GM23248 (cell line): ENCODE data around the gene TMEM91. TPM values are rescaled to one million over a fixed set of nuclear protein-coding genes. Genes with fewer than 3 reads are reported as not detected.

Experiments used
- DNase-seq: peaks from one replicate; pipeline ENCODE4 v3.0.0-alpha.2; 2015
- H2AFZ ChIP-seq: fragments of 200-600 bp; sonication (generic); 2 replicates; pipeline ENCODE4 v1.6.1; 2016; ENCODE audit warnings: antibody characterized with exemption
- H3F3A ChIP-seq: fragments of 200-600 bp; sonication (generic); 2 replicates; pipeline ENCODE4 v1.6.1; 2016; ENCODE audit warnings: mild to moderate bottlenecking, antibody characterized with exemption, mixed run types; ENCODE audit not compliant: insufficient read depth
- H3K27ac ChIP-seq: fragments of 200-600 bp; sonication (generic); 2 replicates; pipeline ENCODE4 v1.5.1; 2016; ENCODE audit warnings: mild to moderate bottlenecking
- H3K27me3 ChIP-seq: fragments of 200-600 bp; sonication (generic); replicated peaks from 2 replicates; pipeline ENCODE4 v1.6.1; 2016; ENCODE audit warnings: mild to moderate bottlenecking; ENCODE audit not compliant: insufficient read depth
- H3K36me3 ChIP-seq: fragments of 200-600 bp; sonication (generic); 2 replicates; pipeline ENCODE4 v1.6.1; 2016; ENCODE audit warnings: low read depth, mild to moderate bottlenecking
- H3K4me1 ChIP-seq: fragments of 200-600 bp; sonication (generic); 2 replicates; pipeline ENCODE4 v1.6.1; 2016; ENCODE audit warnings: mild to moderate bottlenecking; ENCODE audit not compliant: insufficient read depth
- H3K4me2 ChIP-seq: fragments of 200-600 bp; sonication (generic); one replicate; pipeline ENCODE4 v1.6.1; 2016; ENCODE audit warnings: mild to moderate bottlenecking; ENCODE audit not compliant: unreplicated experiment
- H3K4me3 ChIP-seq: fragments of 200-600 bp; sonication (generic); 2 replicates; pipeline ENCODE4 v1.5.1; 2016; ENCODE audit warnings: mild to moderate bottlenecking
- H3K79me2 ChIP-seq: fragments of 200-600 bp; sonication (generic); 2 replicates; pipeline ENCODE4 v1.6.1; 2016; ENCODE audit warnings: mild to moderate bottlenecking; ENCODE audit not compliant: insufficient read depth
- H3K9ac ChIP-seq: fragments of 200-600 bp; sonication (generic); 2 replicates; pipeline ENCODE4 v1.6.1; 2016; ENCODE audit warnings: mild to moderate bottlenecking
- H3K9me2 ChIP-seq: fragments of 200-600 bp; sonication (generic); 2 replicates; pipeline ENCODE4 v1.6.1; 2016; ENCODE audit warnings: mixed run types, mild to moderate bottlenecking, moderate library complexity; ENCODE audit not compliant: insufficient read depth
- H3K9me3 ChIP-seq: fragments of 200-600 bp; sonication (generic); one replicate; pipeline ENCODE4 v1.6.1; 2017; ENCODE audit warnings: low read depth
- H4K20me1 ChIP-seq: fragments of 200-600 bp; sonication (generic); 2 replicates; pipeline ENCODE4 v1.6.0; 2016; ENCODE audit not compliant: insufficient read depth
- EZH2 ChIP-seq: fragments of 200-600 bp; sonication (generic); IDR thresholded peaks from 2 replicates; pipeline ENCODE4 v1.6.1; 2018; ENCODE audit warnings: antibody characterized with exemption, mild to moderate bottlenecking; ENCODE audit not compliant: insufficient read depth, poor library complexity, severe bottlenecking
- EZH2phosphoT487 ChIP-seq: fragments of 200-600 bp; sonication (generic); IDR thresholded peaks from 2 replicates; pipeline ENCODE4 v1.6.1; 2018; ENCODE audit warnings: antibody characterized with exemption, moderate library complexity, mild to moderate bottlenecking, low read depth; ENCODE audit not compliant: insufficient read depth
- WGBS, 2 experiments: methylation state at CpG; one replicate each; pipeline ENCODE4 v1.1.6; 2015 to 2017; ENCODE audit warnings: low lambda C conversion rate in 2 of 2, low coverage in 1 of 2; ENCODE audit errors: missing lambda C conversion rate in 2 of 2; 5-methylcytosine and 5-hydroxymethylcytosine counted together
- in situ Hi-C: fragments of 300-500 bp; cut with MboI; formaldehyde crosslinking; loops from 2 replicates; pipeline ENCODE4 v1.15.0; 2020
- polyA plus RNA-seq: library from polyadenylated mRNA; unstranded; fragments of >200 nt; fragmentation: Nextera tagmentation; extraction: Ambion mirVana; gene quantifications from 2 replicates; pipeline ENCODE4 v1.2.1, GENCODE V29; 2016
- total RNA-seq: library from RNA; depleted of rRNA; stranded (reverse); fragments of >200 nt; shearing (Covaris generic); gene quantifications from 2 replicates; pipeline ENCODE4 v1.2.3, GENCODE V29; 2014

Gene TMEM91
- total and polyA plus RNA-seq, 2 experiments from 2014 or later, result 5.3 to 6.6 TPM

DNA sequence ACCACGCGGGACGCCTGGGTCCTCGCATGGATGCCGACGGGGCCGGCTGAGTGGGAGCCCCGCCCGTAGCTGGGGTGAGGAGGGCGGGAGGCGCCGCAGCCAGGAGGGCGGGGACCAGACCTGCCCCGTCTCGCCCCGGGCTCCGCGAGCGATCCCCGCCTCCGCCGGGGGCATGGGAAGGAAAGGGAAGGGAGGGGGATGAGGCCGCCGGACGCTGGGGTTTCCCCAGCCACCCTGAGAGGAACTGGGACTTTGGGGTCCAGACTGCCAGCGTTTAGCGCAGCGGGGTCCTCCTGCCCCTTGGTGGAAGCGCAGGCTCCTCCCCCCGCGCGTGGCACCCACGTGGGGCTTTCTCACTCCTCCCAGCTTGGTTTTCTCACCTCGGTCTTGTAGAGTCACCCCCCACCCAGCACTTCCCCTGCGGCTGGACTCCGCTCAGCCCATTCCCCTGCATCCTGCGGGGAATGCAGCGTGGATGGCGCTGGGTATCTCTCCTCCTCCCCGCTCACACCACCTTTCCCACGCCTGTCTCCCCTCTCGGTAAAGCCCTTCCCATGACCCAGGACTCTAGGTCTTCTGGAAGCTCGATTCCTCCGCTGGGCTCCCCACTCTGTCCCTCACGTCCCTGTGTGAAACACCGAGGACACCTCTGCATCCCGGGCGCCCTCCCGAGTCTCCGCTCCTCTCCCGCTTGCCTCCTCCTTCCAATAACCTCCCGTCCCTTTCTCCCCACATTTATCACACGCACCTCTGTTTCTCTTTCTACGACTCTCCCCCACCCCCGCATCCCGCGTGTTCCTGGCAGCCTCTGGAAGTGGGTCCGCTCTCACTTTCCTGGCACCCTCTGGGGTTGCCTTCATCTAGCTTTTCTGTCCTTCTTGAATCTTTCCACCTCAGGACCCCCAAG is 24.7 kb upstream of the TMEM91 start:
- Histone ChIP-seq H2AFZ (peak overlapping the region; percentile 39), H3K79me2 (peaks cover 67% of the 10 kb centered on the region), H3K4me2 (peak overlapping the region; percentile 76), H3K4me3 (peak overlapping the region; percentile 95), H3K9ac (peak overlapping the region; percentile 87), H3K9me3 (no peaks in the 10 kb centered on the region), H3K27me3 (no peaks in the 10 kb centered on the region), H3K4me1 (peaks cover 8% of the 10 kb centered on the region; the same call in 1 of the 2 replicates), H3K36me3 (peaks cover 11% of the 10 kb centered on the region), H3K27ac (peak overlapping the region; percentile 66), H3K9me2 (no peaks in the 10 kb centered on the region), H4K20me1 (no peaks in the 10 kb centered on the region), H3F3A (no peaks in the 10 kb centered on the region)
- in situ Hi-C loops, result no loop called here
- no peak for TF ChIP-seq EZH2
- TF ChIP-seq EZH2phosphoT487, result no peak
- WGBS, 2 experiments, result 1 to 2% methylated on average over 43 to 57 of the region's 58 CpGs
- peak; percentile 84 for DNase-seq

DNA sequence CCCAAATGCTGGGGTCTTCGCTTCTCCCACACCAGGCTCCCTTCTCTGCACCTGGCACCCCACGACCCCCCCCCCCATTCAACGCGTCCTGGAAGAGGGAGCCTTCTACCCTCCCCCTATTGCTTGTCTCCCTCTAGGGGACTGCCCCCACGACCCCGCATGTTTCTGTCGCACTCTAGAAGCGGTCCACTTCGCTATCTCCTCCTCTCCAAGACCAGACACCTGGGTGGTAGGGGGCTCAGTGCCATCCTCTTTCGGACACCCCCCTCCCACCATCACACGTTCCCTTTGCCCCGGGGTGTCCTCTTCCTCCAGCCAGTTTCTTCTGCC is 24.1 kb upstream of the TMEM91 start:
- H3K36me3 ChIP-seq, result peaks cover 6% of the 10 kb centered on the region
- no peaks in the 10 kb centered on the region for H3K9me2 ChIP-seq
- peak overlapping the region; percentile 87 for H3K9ac ChIP-seq
- peak overlapping the region; percentile 66 for H3K27ac ChIP-seq
- in situ Hi-C loops, result no loop called here
- H3K9me3 ChIP-seq, result no peaks in the 10 kb centered on the region
- no peaks in the 10 kb centered on the region for H4K20me1 ChIP-seq
- peak overlapping the region; percentile 95 for H3K4me3 ChIP-seq
- peak overlapping the region; percentile 4; the same call in 1 of the 2 replicates for H2AFZ ChIP-seq
- H3K4me2 ChIP-seq, result peak overlapping the region; percentile 76
- TF ChIP-seq EZH2, result no peak
- TF ChIP-seq EZH2phosphoT487, result no peak
- DNase-seq, result no peak
- H3K27me3 ChIP-seq, result no peaks in the 10 kb centered on the region
- peaks cover 60% of the 10 kb centered on the region for H3K79me2 ChIP-seq
- peaks cover 8% of the 10 kb centered on the region; the same call in 1 of the 2 replicates for H3K4me1 ChIP-seq
- 0 to 1% methylated on average over 10 to 12 of the region's 12 CpGs for WGBS, 2 experiments
- no peaks in the 10 kb centered on the region for H3F3A ChIP-seq

DNA sequence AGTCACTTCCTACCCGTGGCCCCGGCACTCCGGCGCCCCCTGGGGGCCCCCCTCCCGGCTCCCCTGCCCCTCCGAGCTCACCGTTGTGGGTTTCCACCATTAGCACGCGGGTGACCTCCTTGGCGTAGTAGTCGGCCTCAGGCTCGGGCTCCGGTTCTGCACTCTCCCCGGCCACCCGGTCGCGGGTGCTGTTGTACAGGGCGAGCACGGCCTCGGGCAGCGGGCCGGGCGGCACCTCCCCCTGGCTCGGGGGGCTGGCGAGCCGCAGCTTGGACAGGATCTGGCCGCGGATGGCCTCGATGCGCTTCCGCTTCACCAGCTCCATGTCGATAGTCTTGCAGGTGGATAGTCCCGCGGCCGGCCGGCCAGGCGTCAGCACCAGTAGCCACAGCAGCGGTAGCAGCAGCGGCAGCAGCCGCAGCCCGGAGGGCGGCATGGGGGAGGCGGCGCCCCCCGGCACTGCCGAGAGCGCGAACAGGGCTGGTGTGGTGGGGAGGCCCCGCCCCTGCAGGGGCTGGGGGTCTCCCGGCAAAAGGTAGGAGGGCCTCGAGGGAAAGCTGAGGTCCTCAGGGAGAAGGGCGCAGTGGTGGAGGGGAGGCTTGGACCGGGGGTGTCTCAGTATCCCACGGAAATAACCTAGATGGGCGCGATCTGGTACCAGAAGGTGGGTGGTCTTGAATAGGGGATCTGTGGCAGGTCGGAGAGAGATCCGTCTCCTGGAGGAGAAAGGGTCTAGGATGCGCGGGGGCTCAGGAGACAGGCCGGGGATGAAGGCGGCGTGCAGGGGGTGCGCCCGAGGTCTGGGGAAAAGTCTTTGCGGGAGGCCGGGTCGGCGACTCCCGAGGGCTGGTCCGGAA is 23.5 kb upstream of the TMEM91 start:
- no peaks in the 10 kb centered on the region for H3K9me3 ChIP-seq
- no peaks in the 10 kb centered on the region for H3K27me3 ChIP-seq
- no peaks in the 10 kb centered on the region for H3F3A ChIP-seq
- H3K9ac ChIP-seq, result peak overlapping the region; percentile 87
- no peaks in the 10 kb centered on the region for H3K9me2 ChIP-seq
- H3K27ac ChIP-seq, result peak overlapping the region; percentile 66
- peak; percentile 70 for DNase-seq
- peak overlapping the region; percentile 4; the same call in 1 of the 2 replicates for H2AFZ ChIP-seq
- in situ Hi-C loops, result no loop called here
- H3K36me3 ChIP-seq, result peaks cover 3% of the 10 kb centered on the region
- TF ChIP-seq EZH2 (no peak), EZH2phosphoT487 (no peak)
- peak overlapping the region; percentile 76 for H3K4me2 ChIP-seq
- peaks cover 8% of the 10 kb centered on the region; the same call in 1 of the 2 replicates for H3K4me1 ChIP-seq
- H3K4me3 ChIP-seq, result peak overlapping the region; percentile 95
- H4K20me1 ChIP-seq, result no peaks in the 10 kb centered on the region
- 1% methylated on average over 61 to 71 of the region's 71 CpGs for WGBS, 2 experiments
- peaks cover 54% of the 10 kb centered on the region for H3K79me2 ChIP-seq

DNA sequence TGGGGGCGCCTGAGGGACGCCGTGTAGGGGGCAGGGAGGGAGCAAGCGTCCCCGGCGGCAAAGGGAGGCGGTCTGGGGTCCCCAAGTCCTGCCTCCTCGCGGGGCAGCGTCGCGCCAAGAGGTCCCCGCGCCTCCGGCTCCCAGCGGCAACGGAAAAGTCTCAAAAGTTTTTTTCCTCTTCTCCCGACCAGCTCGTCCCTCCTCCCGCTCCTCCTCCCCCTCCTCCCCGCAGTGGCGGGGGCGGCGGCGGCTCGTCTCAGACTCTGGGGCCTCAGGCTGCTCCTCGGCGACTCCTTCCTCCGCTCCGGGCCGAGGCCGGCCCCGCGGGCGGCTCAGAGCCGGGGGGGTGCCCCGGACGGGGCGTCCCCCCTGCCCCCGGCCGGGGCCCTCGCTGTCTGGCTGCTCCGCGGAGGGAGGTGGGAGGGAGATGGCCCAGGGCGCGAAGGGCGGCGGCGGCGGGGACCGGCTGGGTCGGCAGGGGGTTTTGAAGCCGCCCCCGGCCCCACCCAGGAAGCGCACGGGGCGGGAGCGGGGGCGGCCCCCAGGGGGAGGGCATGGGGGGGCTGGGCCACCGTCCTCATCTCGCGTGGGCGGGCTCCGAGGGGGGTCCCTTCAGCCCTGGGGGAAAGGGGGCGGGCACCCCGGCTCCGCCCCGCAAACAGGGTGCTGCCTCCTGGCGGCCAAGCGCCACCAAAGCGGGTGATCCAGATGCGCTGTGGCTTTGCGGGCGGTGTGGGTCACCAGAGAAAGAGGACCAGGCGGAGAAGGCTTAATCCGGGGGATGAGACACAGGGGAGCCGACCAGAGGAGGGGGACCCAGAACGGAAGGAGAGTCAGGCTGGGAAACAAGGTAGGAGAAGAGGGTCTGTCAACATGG is 22.6 kb upstream of the TMEM91 start, which contains the start of gene TGFB1:
TGFB1 (minus strand) TSS at position 457 of the 877 bp plus-strand sequence. CDS start 878 bp downstream, outside the sequence.
- Histone ChIP-seq H3K27ac (peak within 1 kb of the TSS; percentile 66), H2AFZ (peak within 1 kb of the TSS; percentile 14; the same call in 1 of the 2 replicates), H3K9me2 (no peaks in the 10 kb centered on the region), H4K20me1 (no peaks in the 10 kb centered on the region), H3K27me3 (no peaks in the 10 kb centered on the region), H3K4me2 (peak within 1 kb of the TSS; percentile 76), H3K4me3 (peak within 1 kb of the TSS; percentile 95), H3K79me2 (peaks cover 47% of the 10 kb centered on the region), H3K9me3 (no peaks in the 10 kb centered on the region), H3F3A (no peaks in the 10 kb centered on the region), H3K4me1 (peaks cover 8% of the 10 kb centered on the region; the same call in 1 of the 2 replicates), H3K9ac (peak within 1 kb of the TSS; percentile 87), H3K36me3 (no peaks in the 10 kb centered on the region; the same call in 1 of the 2 replicates)
- in situ Hi-C loops, result no loop called here
- TF ChIP-seq EZH2, result no peak
- no peak for TF ChIP-seq EZH2phosphoT487
- WGBS, 2 experiments, result 0 to 2% methylated on average over 16 to 58 of the region's 78 CpGs
- DNase-seq, result peak; percentile 94
